Measurements from ENCODE around the gene FAM43A. TPM values are rescaled to one million over a fixed set of nuclear protein-coding genes. Genes with fewer than 3 reads are reported as not detected.
A peak's percentile ranks its signal among the peaks of the same experiment; 100 is the strongest.

FAM43A gene
- total and polyA plus RNA-seq, 10 of the 15 experiments (the other 5 are each of a cell fraction or from before 2014, with no cell fraction given), result 0.27 to 5.0 (median 1.1) TPM

DNA sequence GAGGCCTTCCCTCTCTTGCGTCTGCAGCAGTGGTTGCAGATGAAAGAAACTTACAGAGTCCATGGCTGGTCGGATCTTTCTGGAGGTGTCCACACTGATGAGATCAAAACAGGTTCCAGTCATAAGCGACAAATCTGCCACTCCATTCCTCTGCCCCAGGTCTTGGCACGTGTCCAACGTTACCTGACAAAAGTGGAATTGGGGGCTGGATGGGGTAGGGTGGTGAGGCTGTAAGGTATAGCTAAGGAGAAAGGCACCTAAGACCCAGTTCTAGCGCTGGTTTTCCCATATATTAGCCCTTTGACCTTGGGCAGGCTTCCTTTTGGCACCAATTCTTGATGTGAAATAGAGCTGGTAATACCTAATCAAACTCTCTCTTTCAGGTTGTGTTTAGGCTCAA is 11.0 kb downstream of the FAM43A start:
- peaks cover 0 to 3% of the 10 kb centered on the region in 2 experiments; a peak in 1 of 4 replicates for H3K27me3 ChIP-seq (replicated peaks in 1 of 2; ENCODE audit: control insufficient read depth in 2 of 2, insufficient read depth in 2 of 2, low read length in 1 of 2)
- no peak overlapping the region for H2AFZ ChIP-seq (ENCODE audit: control insufficient read depth, low read depth, low read length)
- H3K36me3 ChIP-seq (ENCODE audit: control insufficient read depth in 2 of 2, insufficient read depth in 2 of 2, low read length in 1 of 2), result no peaks in the 10 kb centered on the region
- no peak for TF ChIP-seq CBX3 (IDR thresholded peaks at IDR 0.05; ENCODE audit: borderline replicate concordance, low read depth)
- no peak for TF ChIP-seq PAX8 (IDR thresholded peaks at IDR 0.05)
- TF ChIP-seq MEF2B (IDR thresholded peaks at IDR 0.05; ENCODE audit: partially characterized antibody, poor library complexity, severe bottlenecking), result peak; percentile 6
- H3K9me3 ChIP-seq (replicated peaks; ENCODE audit: control insufficient read depth, insufficient read depth, low read length), result no peaks in the 10 kb centered on the region; the same call in 2 of the 3 replicates
- intact Hi-C loops (cut with micrococcal nuclease; ENCODE audit: unreplicated experiment), result no loop called here
- no peak overlapping the region for H3K4me2 ChIP-seq (ENCODE audit: control insufficient read depth, insufficient read depth)
- ChIA-PET RAD21 (ENCODE audit: unreplicated experiment) (no interaction called here), SMC1A (ENCODE audit: uncharacterized antibody, unreplicated experiment) (interaction anchor here (1.0 kb wide), 1 partner anchor 14 kb away, joined by 3 read pairs; no protein-coding TSS in a partner anchor), POLR2A (no interaction called here), CTCF (no interaction called here)
- H4K20me1 ChIP-seq (ENCODE audit: control insufficient read depth, insufficient read depth), result no peaks in the 10 kb centered on the region
- DNase-seq (ENCODE audit: low read depth, low spot score) (no peak), ATAC-seq (no peak), FAIRE-seq (no peak)
- BruUV-seq (replicated peaks), result no TSS peak
- H3K79me2 ChIP-seq (ENCODE audit: control insufficient read depth, insufficient read depth, low read length), result no peaks in the 10 kb centered on the region
- H3K4me1 ChIP-seq (ENCODE audit: control insufficient read depth, insufficient read depth, low read length), result peaks cover 10% of the 10 kb centered on the region
- H3K27ac ChIP-seq (ENCODE audit: control insufficient read depth, insufficient read depth), result no peak overlapping the region
- 53% methylated on average over 6 of the region's 6 CpGs for WGBS (ENCODE audit: insufficient coverage, insufficient replicate concordance, low lambda C conversion rate, missing lambda C conversion rate)
- H3K9ac ChIP-seq (ENCODE audit: control insufficient read depth, insufficient read depth, low read length), result no peak overlapping the region
- no peak overlapping the region for H3K4me3 ChIP-seq
- in situ Hi-C loops (cut with MboI), result no loop called here

DNA sequence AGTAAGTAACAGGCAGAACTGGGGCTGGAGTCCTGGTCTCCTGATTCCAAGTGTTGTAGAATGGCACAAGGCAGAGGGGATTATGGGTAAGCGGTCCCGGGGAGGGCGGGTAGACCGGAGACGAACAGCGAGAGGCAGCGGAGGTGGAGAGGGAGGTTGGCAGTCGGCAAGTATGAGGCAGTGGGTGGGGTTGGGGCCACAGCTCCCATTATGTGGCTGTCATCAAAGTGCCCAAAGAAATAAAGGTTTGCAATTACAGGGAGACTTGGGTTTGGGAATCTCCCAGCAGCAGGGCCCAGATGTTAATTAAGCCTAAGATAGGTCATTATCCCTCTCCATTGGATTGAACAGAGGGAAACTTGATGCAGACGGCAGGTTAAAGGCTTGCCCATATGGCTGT is 16.9 kb downstream of the FAM43A start:
- Histone ChIP-seq H3K4me3 (no peak overlapping the region), H3K27ac (ENCODE audit: control insufficient read depth, insufficient read depth) (no peak overlapping the region), H3K9ac (ENCODE audit: control insufficient read depth, insufficient read depth, low read length) (no peak overlapping the region), H3K36me3 (ENCODE audit: control insufficient read depth in 2 of 2, insufficient read depth in 2 of 2, low read length in 1 of 2) (no peaks in the 10 kb centered on the region), H3K4me1 (ENCODE audit: control insufficient read depth, insufficient read depth, low read length) (no peaks in the 10 kb centered on the region), H3K79me2 (ENCODE audit: control insufficient read depth, insufficient read depth, low read length) (no peaks in the 10 kb centered on the region), H3K4me2 (ENCODE audit: control insufficient read depth, insufficient read depth) (no peak overlapping the region), H3K27me3 (replicated peaks in 1 of 2; ENCODE audit: control insufficient read depth in 2 of 2, insufficient read depth in 2 of 2, low read length in 1 of 2) (peaks cover 0 to 3% of the 10 kb centered on the region in 2 experiments; a peak in 2 of 4 replicates), H4K20me1 (ENCODE audit: control insufficient read depth, insufficient read depth) (no peaks in the 10 kb centered on the region), H3K9me3 (replicated peaks; ENCODE audit: control insufficient read depth, insufficient read depth, low read length) (no peaks in the 10 kb centered on the region; the same call in 2 of the 3 replicates), H2AFZ (ENCODE audit: control insufficient read depth, low read depth, low read length) (no peak overlapping the region)
- SMC1A ChIA-PET (ENCODE audit: uncharacterized antibody, unreplicated experiment), result no interaction called here
- POLR2A ChIA-PET, result no interaction called here
- DNase-seq (ENCODE audit: low read depth, low spot score), result no peak
- CTCF ChIA-PET, result no interaction called here
- RAD21 ChIA-PET (ENCODE audit: unreplicated experiment), result no interaction called here
- FAIRE-seq, result no peak
- 70% methylated on average over 9 of the region's 9 CpGs for WGBS (ENCODE audit: insufficient coverage, insufficient replicate concordance, low lambda C conversion rate, missing lambda C conversion rate)
- no TSS peak for BruUV-seq (replicated peaks)
- in situ Hi-C loops (cut with MboI), result no loop called here
- ATAC-seq, result no peak
- intact Hi-C loops (cut with micrococcal nuclease; ENCODE audit: unreplicated experiment), result no loop called here
- TF ChIP-seq TAF1 (IDR thresholded peaks at IDR 0.05; ENCODE audit: borderline replicate concordance, low read depth, low read length) (no peak), BACH1 (IDR thresholded peaks at IDR 0.05; ENCODE audit: borderline replicate concordance) (no peak), RFX5 (IDR thresholded peaks at IDR 0.05; ENCODE audit: low read depth, low read length) (no peak), EGR1 (IDR thresholded peaks at IDR 0.05; ENCODE audit: borderline replicate concordance in 1 of 2, low read depth in 2 of 2, low read length in 2 of 2) (no peak), ZNF274 (IDR thresholded peaks at IDR 0.05; ENCODE audit: insufficient read depth, insufficient read length) (no peak), SMC3 (IDR thresholded peaks at IDR 0.05; ENCODE audit: borderline replicate concordance, low read length) (no peak), BRCA1 (IDR thresholded peaks at IDR 0.05; ENCODE audit: low read depth, low read length) (no peak)
- TF ChIP-seq, protein P1, sequence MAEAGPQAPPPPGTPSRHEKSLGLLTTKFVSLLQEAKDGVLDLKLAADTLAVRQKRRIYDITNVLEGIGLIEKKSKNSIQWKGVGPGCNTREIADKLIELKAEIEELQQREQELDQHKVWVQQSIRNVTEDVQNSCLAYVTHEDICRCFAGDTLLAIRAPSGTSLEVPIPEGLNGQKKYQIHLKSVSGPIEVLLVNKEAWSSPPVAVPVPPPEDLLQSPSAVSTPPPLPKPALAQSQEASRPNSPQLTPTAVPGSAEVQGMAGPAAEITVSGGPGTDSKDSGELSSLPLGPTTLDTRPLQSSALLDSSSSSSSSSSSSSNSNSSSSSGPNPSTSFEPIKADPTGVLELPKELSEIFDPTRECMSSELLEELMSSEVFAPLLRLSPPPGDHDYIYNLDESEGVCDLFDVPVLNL (IDR thresholded peaks at IDR 0.05; ENCODE audit: low read depth, low read length), result no peak
- TF ChIP-seq, protein P2, sequence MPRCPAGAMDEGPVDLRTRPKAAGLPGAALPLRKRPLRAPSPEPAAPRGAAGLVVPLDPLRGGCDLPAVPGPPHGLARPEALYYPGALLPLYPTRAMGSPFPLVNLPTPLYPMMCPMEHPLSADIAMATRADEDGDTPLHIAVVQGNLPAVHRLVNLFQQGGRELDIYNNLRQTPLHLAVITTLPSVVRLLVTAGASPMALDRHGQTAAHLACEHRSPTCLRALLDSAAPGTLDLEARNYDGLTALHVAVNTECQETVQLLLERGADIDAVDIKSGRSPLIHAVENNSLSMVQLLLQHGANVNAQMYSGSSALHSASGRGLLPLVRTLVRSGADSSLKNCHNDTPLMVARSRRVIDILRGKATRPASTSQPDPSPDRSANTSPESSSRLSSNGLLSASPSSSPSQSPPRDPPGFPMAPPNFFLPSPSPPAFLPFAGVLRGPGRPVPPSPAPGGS (IDR thresholded peaks at IDR 0.05; ENCODE audit: borderline replicate concordance, insufficient read depth, low read depth, low read length, poor library complexity, severe bottlenecking), result no peak
- TF ChIP-seq, protein P3, sequence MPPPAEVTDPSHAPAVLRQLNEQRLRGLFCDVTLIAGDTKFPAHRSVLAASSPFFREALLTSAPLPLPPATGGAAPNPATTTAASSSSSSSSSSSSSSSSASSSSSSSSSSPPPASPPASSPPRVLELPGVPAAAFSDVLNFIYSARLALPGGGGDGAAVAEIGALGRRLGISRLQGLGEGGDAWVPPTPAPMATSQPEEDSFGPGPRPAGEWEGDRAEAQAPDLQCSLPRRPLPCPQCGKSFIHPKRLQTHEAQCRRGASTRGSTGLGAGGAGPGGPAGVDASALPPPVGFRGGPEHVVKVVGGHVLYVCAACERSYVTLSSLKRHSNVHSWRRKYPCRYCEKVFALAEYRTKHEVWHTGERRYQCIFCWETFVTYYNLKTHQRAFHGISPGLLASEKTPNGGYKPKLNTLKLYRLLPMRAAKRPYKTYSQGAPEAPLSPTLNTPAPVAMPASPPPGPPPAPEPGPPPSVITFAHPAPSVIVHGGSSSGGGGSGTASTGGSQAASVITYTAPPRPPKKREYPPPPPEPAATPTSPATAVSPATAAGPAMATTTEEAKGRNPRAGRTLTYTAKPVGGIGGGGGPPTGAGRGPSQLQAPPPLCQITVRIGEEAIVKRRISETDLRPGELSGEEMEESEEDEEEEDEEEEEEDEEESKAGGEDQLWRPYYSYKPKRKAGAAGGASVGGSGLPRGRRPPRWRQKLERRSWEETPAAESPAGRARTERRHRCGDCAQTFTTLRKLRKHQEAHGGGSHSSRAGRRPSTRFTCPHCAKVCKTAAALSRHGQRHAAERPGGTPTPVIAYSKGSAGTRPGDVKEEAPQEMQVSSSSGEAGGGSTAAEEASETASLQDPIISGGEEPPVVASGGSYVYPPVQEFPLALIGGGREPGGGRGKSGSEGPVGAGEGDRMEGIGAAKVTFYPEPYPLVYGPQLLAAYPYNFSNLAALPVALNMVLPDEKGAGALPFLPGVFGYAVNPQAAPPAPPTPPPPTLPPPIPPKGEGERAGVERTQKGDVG (CRISPR knock-in tag; IDR thresholded peaks at IDR 0.05), result no peak

Data from GM12878 (cell line).